BE2C (cell line): ENCODE measurements around the gene OTOP3.
A peak's percentile ranks its signal among the peaks of the same experiment; 100 is the strongest.
"Not testable (repeated sequence)": the region's sequence is repeated elsewhere in the genome, so short reads cannot be mapped to it uniquely, and the experiment has no call there.

Experiments used
- DNase-seq: peaks from one replicate; pipeline ENCODE4 v3.0.0-alpha.2; 2020
- H3K27me3 ChIP-seq: fragments of 250-450 bp; sonication (Bioruptor Pico); 2 replicates; pipeline ENCODE4 v1.5.1; 2020; ENCODE audit warnings: mild to moderate bottlenecking
- H3K36me3 ChIP-seq: fragments of 250-450 bp; sonication (Bioruptor Pico); 2 replicates; pipeline ENCODE4 v1.5.1; 2020; ENCODE audit warnings: mild to moderate bottlenecking
- H3K4me1 ChIP-seq: fragments of 250-450 bp; sonication (Bioruptor Pico); 2 replicates; pipeline ENCODE4 v1.5.1; 2020
- H3K4me3 ChIP-seq: 2 replicates; pipeline ENCODE4 v1.5.1; 2011; ENCODE audit warnings: low read depth, low read length
- H3K9me3 ChIP-seq: fragments of 250-450 bp; sonication (Bioruptor Pico); 2 replicates; pipeline ENCODE4 v1.5.1; 2020
- TF ChIP-seq, protein P1 (sequence below): IDR thresholded peaks from 2 replicates; pipeline ENCODE4 v1.5.1; 2012; ENCODE audit warnings: mild to moderate bottlenecking, low read depth, low read length

The OTOP3 gene

GRCh38 chr17:74962622-74963394, 27.1 kb downstream of the OTOP3 start:
- no peaks in the 10 kb centered on the region for H3K36me3 ChIP-seq
- no peaks in the 10 kb centered on the region for H3K4me1 ChIP-seq
- H3K27me3 ChIP-seq, result no peaks in the 10 kb centered on the region
- no peaks in the 10 kb centered on the region for H3K9me3 ChIP-seq
- no peak overlapping the region for H3K4me3 ChIP-seq
- TF ChIP-seq, protein P1, sequence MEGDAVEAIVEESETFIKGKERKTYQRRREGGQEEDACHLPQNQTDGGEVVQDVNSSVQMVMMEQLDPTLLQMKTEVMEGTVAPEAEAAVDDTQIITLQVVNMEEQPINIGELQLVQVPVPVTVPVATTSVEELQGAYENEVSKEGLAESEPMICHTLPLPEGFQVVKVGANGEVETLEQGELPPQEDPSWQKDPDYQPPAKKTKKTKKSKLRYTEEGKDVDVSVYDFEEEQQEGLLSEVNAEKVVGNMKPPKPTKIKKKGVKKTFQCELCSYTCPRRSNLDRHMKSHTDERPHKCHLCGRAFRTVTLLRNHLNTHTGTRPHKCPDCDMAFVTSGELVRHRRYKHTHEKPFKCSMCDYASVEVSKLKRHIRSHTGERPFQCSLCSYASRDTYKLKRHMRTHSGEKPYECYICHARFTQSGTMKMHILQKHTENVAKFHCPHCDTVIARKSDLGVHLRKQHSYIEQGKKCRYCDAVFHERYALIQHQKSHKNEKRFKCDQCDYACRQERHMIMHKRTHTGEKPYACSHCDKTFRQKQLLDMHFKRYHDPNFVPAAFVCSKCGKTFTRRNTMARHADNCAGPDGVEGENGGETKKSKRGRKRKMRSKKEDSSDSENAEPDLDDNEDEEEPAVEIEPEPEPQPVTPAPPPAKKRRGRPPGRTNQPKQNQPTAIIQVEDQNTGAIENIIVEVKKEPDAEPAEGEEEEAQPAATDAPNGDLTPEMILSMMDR, result no peak
- DNase-seq, result no peak

DNA sequence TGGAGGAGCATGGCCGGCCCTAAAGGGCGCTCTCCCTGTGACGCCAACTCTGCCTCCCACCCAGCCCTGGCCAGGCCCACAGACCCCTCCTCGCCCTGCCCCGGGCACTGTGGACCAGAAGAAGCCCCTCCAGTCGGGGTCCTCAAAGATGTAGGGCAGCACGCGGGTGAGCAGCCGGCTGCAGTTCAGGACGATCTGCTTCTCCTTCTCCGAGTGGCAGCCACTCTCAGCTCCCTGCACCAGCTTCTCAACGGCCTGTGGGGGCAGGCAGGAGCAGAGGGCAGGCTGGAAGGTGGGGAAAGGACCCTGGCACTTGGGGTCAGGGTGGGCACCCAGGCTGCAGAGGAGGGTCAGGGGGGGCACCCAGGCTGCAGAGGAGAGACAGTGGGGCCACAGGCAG, 28.0 kb downstream of the OTOP3 start:
- DNase-seq, result no peak
- Histone ChIP-seq H3K36me3 (no peaks in the 10 kb centered on the region), H3K4me3 (no peak overlapping the region), H3K9me3 (no peaks in the 10 kb centered on the region), H3K4me1 (no peaks in the 10 kb centered on the region), H3K27me3 (no peaks in the 10 kb centered on the region)
- TF ChIP-seq, protein P1, result peak; percentile 16; the same call in 1 of the 2 replicates

- no peaks in the 10 kb centered on the region for H3K4me1 ChIP-seq
- no peak for DNase-seq
- no peaks in the 10 kb centered on the region for H3K27me3 ChIP-seq
- no peaks in the 10 kb centered on the region for H3K36me3 ChIP-seq
- TF ChIP-seq, protein P1, result no peak
- no peaks in the 10 kb centered on the region for H3K9me3 ChIP-seq
- H3K4me3 ChIP-seq, result no peak overlapping the region
Measured at GRCh38 chr17:74964246-74964761, 28.6 kb downstream of the OTOP3 start.

DNA sequence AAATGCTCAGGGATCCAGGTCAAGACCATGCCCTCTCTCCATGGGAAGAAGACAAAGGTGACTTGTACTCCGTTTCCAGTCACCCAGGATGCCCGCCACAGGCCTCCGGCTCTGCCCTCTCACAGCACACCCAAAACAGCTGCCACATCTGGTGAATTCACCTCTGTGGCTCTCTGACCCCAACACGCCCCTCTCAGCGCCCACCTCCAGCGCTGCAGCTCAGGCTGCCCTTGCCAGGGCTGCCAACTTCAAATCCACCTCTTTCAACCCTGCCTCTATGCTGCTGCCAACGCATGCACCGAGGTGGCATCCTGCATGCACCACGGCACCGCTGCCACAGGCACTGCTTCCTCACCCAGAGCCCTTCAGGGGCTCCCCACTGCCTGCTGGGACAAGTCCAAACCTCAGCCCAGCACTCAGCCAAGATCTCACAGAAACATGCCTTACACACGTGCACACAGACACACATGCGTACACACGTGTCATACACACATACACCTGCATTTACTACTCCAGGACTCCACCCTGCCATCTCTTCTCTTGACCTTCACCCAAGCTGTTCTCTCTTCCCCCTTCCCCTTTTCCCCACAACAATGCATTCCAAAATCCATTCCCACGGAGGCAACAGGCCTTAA, 29.4 kb downstream of the OTOP3 start:
- no peaks in the 10 kb centered on the region for H3K4me1 ChIP-seq
- DNase-seq, result no peak
- no peaks in the 10 kb centered on the region for H3K27me3 ChIP-seq
- TF ChIP-seq, protein P1, result no peak
- H3K9me3 ChIP-seq, result no peaks in the 10 kb centered on the region
- no peaks in the 10 kb centered on the region for H3K36me3 ChIP-seq
- H3K4me3 ChIP-seq, result no peak overlapping the region

DNA sequence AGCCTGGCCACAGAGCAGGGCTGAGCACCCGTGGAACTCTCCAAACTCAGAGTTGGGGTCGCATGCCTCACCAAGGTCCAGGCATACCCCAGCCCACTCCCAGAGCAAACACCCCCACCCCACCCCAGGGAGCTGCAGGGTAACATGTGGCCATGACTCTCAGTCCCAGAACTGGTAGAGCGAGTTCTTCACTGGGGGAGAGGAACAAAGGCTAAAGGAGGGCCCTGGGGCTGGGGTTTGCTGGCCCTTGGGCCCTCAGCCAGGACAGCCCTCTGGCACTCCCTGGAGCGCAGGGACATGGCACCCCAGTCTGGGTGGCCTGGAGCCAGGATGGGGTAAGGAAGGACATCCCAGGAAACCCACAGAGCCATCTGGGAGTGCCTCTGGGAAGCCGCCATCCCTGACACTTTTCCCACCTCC, 32.7 kb downstream of the OTOP3 start:
- Histone ChIP-seq H3K4me1 (no peaks in the 10 kb centered on the region; the same call in 1 of the 2 replicates), H3K9me3 (no peaks in the 10 kb centered on the region), H3K4me3 (no peak overlapping the region), H3K36me3 (no peaks in the 10 kb centered on the region), H3K27me3 (peaks cover 13% of the 10 kb centered on the region)
- no peak for DNase-seq
- TF ChIP-seq, protein P1, result no peak

GRCh38 chr17:74969501-74969900, 33.8 kb downstream of the OTOP3 start:
- not testable (repeated sequence) for H3K4me1 ChIP-seq

More at GRCh38 chr17:74969501-74969900, 33.8 kb downstream of the OTOP3 start:
- not testable (repeated sequence) for H3K4me3 ChIP-seq, H3K36me3 ChIP-seq, H3K9me3 ChIP-seq, DNase-seq
- H3K27me3 ChIP-seq, result peaks cover 15% of the 10 kb centered on the region
